Keratinocyte (primary cell): Measurements from ENCODE around the gene ASL. TPM values are rescaled to one million over a fixed set of nuclear protein-coding genes. Genes with fewer than 3 reads are reported as not detected.
"Not testable (repeated sequence)": the region's sequence is repeated elsewhere in the genome, so short reads cannot be mapped to it uniquely, and the experiment has no call there.

Experiments
- DNase-seq: peaks from one replicate; pipeline ENCODE4 v3.0.0-alpha.2; 2011; ENCODE audit warnings: low read depth, missing footprints, low spot score
- FAIRE-seq: peaks from 2 replicates; lab custom pipeline; 2011; peaks lifted over from hg19 to GRCh38; lab: Jason Lieb, UNC
- H2AFZ ChIP-seq: 2 replicates; pipeline ENCODE4 v1.6.0; 2012; ENCODE audit warnings: low read length, control low read depth, inconsistent platforms; ENCODE audit not compliant: control insufficient read depth
- H3K27ac ChIP-seq: 2 replicates; pipeline ENCODE4 v1.5.1; 2011; ENCODE audit warnings: low read length; ENCODE audit not compliant: control insufficient read depth, insufficient read depth
- H3K27me3 ChIP-seq: 3 replicates; pipeline ENCODE4 v1.6.0; 2011; ENCODE audit warnings: low read length; ENCODE audit not compliant: control insufficient read depth, insufficient read depth; ENCODE audit errors: extremely low read depth
- H3K36me3 ChIP-seq, 2 experiments: 2 replicates in 1 of 2; 3 replicates in 1 of 2; pipeline ENCODE4 v1.5.1; 2011; ENCODE audit warnings: low read length in 2 of 2, mild to moderate bottlenecking in 1 of 2; ENCODE audit not compliant: control insufficient read depth in 2 of 2, insufficient read depth in 2 of 2; ENCODE audit errors: extremely low read depth in 1 of 2
- H3K4me1 ChIP-seq: 3 replicates; pipeline ENCODE4 v1.5.1; 2011; ENCODE audit warnings: low read length; ENCODE audit not compliant: control insufficient read depth, insufficient read depth; ENCODE audit errors: extremely low read depth
- H3K4me2 ChIP-seq: 3 replicates; pipeline ENCODE4 v1.6.0; 2011; ENCODE audit warnings: low read depth, low read length; ENCODE audit not compliant: control insufficient read depth, insufficient read depth; ENCODE audit errors: extremely low read depth
- H3K4me3 ChIP-seq, 3 experiments: fragments of 200-600 bp in 1 of 3; sonication (generic) in 1 of 3; 2 replicates in 2 of 3; 3 replicates in 1 of 3; pipeline ENCODE4 v1.5.1; 2011 to 2016; ENCODE audit warnings: low read length in 3 of 3, mild to moderate bottlenecking in 3 of 3, control low read depth in 2 of 3, inconsistent platforms in 1 of 3, low read depth in 1 of 3, mixed read lengths in 1 of 3, mixed run types in 1 of 3, moderate library complexity in 1 of 3; ENCODE audit not compliant: control insufficient read depth in 2 of 3, insufficient read depth in 2 of 3; ENCODE audit errors: extremely low read depth in 1 of 3
- H3K79me2 ChIP-seq: 2 replicates; pipeline ENCODE4 v1.6.0; 2012; ENCODE audit warnings: low read length; ENCODE audit not compliant: control insufficient read depth, insufficient read depth
- H3K9ac ChIP-seq: 3 replicates; pipeline ENCODE4 v1.6.0; 2011; ENCODE audit warnings: low read length; ENCODE audit not compliant: control insufficient read depth, insufficient read depth; ENCODE audit errors: extremely low read depth
- H3K9me1 ChIP-seq: 3 replicates; pipeline ENCODE4 v1.6.0; 2011; ENCODE audit warnings: low read length; ENCODE audit not compliant: control insufficient read depth, insufficient read depth; ENCODE audit errors: extremely low read depth
- H3K9me3 ChIP-seq: 2 replicates; pipeline ENCODE4 v1.5.1; 2012; ENCODE audit warnings: low read depth, low read length; ENCODE audit not compliant: control insufficient read depth
- H4K20me1 ChIP-seq: 3 replicates; pipeline ENCODE4 v1.6.0; 2011; ENCODE audit warnings: low read length; ENCODE audit not compliant: control insufficient read depth, insufficient read depth; ENCODE audit errors: extremely low read depth
- EZH2 ChIP-seq: IDR thresholded peaks from one replicate; pipeline ENCODE4 v1.6.1; 2012; ENCODE audit warnings: inconsistent platforms, mild to moderate bottlenecking, low read length, moderate library complexity
- dilution Hi-C: fragments of 300-500 bp; cut with MboI; formaldehyde crosslinking; loops from one replicate; pipeline ENCODE4 v1.7.0; 2020; ENCODE audit warnings: low sequenced_read_pairs; ENCODE audit not compliant: extremely low pct_ligation_motif_present
- polyA plus RNA-seq, 5 experiments: library from polyadenylated mRNA; depleted of rRNA in 3 of 5; stranded (reverse) in 3 of 5; stranded (forward) in 1 of 5; unstranded in 1 of 5; fragments of >200 nt; gene quantifications; 1 replicate in 1 of 5; 2 replicates in 3 of 5; 3 replicates in 1 of 5; pipeline versions ENCODE4 v1.2.1 to v1.2.3, GENCODE V29; 2011 to 2012; ENCODE audit warnings: missing spikeins in 2 of 5, low read depth in 1 of 5, low replicate concordance in 1 of 5
- TF ChIP-seq, protein P1 (sequence below), 3 experiments: IDR thresholded peaks in 1 of 3; conservative IDR thresholded peaks in 1 of 3; optimal IDR thresholded peaks in 1 of 3; 2 replicates in 2 of 3; 3 replicates in 1 of 3; pipeline versions ENCODE3 to v1.5.1; 2011; ENCODE audit warnings: low read length in 3 of 3, mild to moderate bottlenecking in 3 of 3, moderate library complexity in 2 of 3, control low read depth in 1 of 3, inconsistent platforms in 1 of 3; ENCODE audit not compliant: insufficient read depth in 2 of 3; ENCODE audit errors: extremely low read depth in 1 of 3

ASL gene
- polyA plus RNA-seq, 1 donor (not counting 4 experiments of a cell fraction or from before 2014, with no cell fraction given), result 24.4 TPM

DNA sequence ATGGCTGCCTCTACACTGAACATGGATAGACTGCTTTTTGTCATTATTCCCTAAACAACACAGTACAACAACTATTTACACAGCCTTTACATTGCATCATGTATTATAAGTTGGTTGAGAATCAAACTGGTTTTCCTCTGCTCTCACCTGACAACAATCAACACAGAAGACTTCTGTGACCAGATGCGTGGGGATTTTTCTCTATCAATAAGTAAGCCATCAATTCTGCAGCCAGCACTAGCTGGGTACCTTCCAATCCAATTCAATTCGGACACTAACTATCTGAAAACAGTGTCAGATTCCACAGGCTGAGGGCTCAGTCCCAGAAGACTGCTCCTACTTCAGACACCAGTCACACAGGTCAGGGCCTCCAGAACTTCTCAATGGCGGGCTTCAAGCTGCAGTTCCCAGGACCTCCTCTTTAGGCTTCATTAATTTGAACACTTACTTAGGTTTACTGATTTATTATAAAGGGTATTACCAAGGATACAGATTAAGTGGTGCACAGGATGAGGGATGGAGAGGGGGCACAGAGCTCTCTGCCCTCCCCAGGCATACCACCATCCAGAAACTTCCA is 36.4 kb upstream of the ASL start:
- Histone ChIP-seq H2AFZ (no peak overlapping the region), H4K20me1 (no peaks in the 10 kb centered on the region), H3K27ac (no peak overlapping the region), H3K27me3 (no peaks in the 10 kb centered on the region), H3K9ac (no peak overlapping the region), H3K9me3 (no peaks in the 10 kb centered on the region), H3K4me3 (no peak overlapping the region), H3K4me2 (no peak overlapping the region), H3K79me2 (no peaks in the 10 kb centered on the region), H3K9me1 (no peaks in the 10 kb centered on the region), H3K4me1 (peaks cover 8% of the 10 kb centered on the region), H3K36me3 (no peaks in the 10 kb centered on the region)
- dilution Hi-C loops, result no loop called here
- no peak for DNase-seq
- FAIRE-seq, result no peak
- no peak for TF ChIP-seq EZH2
- TF ChIP-seq, protein P1, sequence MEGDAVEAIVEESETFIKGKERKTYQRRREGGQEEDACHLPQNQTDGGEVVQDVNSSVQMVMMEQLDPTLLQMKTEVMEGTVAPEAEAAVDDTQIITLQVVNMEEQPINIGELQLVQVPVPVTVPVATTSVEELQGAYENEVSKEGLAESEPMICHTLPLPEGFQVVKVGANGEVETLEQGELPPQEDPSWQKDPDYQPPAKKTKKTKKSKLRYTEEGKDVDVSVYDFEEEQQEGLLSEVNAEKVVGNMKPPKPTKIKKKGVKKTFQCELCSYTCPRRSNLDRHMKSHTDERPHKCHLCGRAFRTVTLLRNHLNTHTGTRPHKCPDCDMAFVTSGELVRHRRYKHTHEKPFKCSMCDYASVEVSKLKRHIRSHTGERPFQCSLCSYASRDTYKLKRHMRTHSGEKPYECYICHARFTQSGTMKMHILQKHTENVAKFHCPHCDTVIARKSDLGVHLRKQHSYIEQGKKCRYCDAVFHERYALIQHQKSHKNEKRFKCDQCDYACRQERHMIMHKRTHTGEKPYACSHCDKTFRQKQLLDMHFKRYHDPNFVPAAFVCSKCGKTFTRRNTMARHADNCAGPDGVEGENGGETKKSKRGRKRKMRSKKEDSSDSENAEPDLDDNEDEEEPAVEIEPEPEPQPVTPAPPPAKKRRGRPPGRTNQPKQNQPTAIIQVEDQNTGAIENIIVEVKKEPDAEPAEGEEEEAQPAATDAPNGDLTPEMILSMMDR (optimal IDR thresholded peaks at IDR 0.05 in 1 of 3, IDR thresholded peaks at IDR 0.05 in 1 of 3, conservative IDR thresholded peaks at IDR 0.05 in 1 of 3; ENCODE audit: extremely low read depth in 1 of 3, insufficient read depth in 2 of 3, low read length in 3 of 3), result no peak

DNA sequence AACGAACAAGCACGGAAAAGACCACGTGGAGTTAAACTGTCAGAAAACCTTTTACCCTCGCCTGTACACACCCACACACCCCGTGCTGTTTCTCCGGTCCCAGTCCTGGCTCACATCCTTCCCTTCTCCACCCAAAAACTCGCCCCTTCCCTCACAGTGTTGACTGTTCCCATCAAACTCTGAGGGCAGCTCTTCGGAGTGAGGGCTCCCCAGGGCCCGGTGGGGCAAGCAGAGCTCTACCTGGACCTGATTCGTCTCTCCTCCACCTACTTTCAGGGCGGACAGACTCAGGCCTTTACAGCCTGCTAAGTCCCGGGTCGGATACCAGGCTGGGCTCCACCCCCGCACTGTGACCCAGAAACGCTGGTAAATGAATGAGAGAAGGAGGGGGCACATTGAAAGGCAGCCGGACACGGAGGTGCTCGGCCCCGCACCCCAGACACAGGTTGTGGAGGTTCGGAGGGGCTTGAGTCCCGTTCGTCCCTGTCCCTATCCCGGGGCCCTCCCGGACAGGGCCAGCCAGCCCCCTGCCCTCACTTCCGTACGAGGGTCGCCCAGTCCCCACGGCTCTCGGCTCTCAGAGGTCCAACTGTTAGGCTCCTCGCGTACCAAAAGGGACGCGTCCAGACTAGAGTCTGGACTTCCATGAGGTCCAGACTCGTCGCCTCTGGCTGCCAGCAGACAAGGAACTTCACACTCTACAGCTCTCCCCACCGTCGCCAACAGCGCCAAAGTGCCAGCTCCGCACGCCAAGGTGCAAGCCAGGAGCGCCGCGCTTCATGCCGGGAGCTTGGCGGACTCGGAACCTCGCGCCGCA is 31.7 kb upstream of the ASL start:
- no peak for DNase-seq
- peak overlapping the region; percentile 36 for H3K9ac ChIP-seq

DNA sequence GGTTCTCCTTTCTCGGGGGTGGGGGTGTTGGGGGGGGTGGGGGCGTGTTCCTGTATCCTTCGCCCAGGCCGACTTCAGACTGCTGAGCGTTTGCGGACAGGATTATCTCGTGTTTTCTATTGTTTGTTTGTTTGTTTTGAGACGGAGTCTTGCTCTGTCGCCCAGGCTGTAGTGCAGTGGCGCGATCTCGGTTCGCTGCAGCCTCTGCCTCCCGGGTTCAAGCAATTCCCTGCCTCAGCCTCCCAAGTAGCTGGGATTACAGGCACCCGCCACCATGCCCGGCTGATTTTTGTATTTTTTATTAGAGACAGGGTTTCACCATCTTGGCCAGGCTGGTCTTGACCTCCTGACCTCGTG is 31.1 kb upstream of the ASL start:
- H3K9ac ChIP-seq, H3K9me1 ChIP-seq, H3K27ac ChIP-seq, H3K79me2 ChIP-seq, H3K9me3 ChIP-seq, H4K20me1 ChIP-seq, FAIRE-seq, H3K27me3 ChIP-seq, DNase-seq, H3K4me3 ChIP-seq, H3K36me3 ChIP-seq, dilution Hi-C loops: not testable (repeated sequence)
- peaks cover 16% of the 10 kb centered on the region for H3K4me1 ChIP-seq
- peak overlapping the region; percentile 32 for H3K4me2 ChIP-seq
- H2AFZ ChIP-seq, result peak overlapping the region; percentile 93

More for the DNA sequence above, 31.7 kb upstream of the ASL start:
- no peak for FAIRE-seq
- H3K79me2 ChIP-seq, result no peaks in the 10 kb centered on the region
- H3K36me3 ChIP-seq, result no peaks in the 10 kb centered on the region
- dilution Hi-C loops, result no loop called here
- H3K9me1 ChIP-seq, result no peaks in the 10 kb centered on the region
- TF ChIP-seq, protein P1 (optimal IDR thresholded peaks at IDR 0.05 in 1 of 3, IDR thresholded peaks at IDR 0.05 in 1 of 3, conservative IDR thresholded peaks at IDR 0.05 in 1 of 3; ENCODE audit: extremely low read depth in 1 of 3, insufficient read depth in 2 of 3, low read length in 3 of 3), result peak in 1 of 3 experiments; percentile 1
- no peak for TF ChIP-seq EZH2
- H3K4me2 ChIP-seq, result peak overlapping the region; percentile 68
- H3K9me3 ChIP-seq, result no peaks in the 10 kb centered on the region
- H3K27ac ChIP-seq, result no peak overlapping the region
- H3K27me3 ChIP-seq, result no peaks in the 10 kb centered on the region
- no peaks in the 10 kb centered on the region for H4K20me1 ChIP-seq
- H3K4me3 ChIP-seq, result peak overlapping the region in 2 of 3 experiments; percentile 7 to 44
- peak overlapping the region; percentile 93 for H2AFZ ChIP-seq
- H3K4me1 ChIP-seq, result peaks cover 16% of the 10 kb centered on the region
